ENCODE data around the gene HEG1.

The HEG1 gene

DNA sequence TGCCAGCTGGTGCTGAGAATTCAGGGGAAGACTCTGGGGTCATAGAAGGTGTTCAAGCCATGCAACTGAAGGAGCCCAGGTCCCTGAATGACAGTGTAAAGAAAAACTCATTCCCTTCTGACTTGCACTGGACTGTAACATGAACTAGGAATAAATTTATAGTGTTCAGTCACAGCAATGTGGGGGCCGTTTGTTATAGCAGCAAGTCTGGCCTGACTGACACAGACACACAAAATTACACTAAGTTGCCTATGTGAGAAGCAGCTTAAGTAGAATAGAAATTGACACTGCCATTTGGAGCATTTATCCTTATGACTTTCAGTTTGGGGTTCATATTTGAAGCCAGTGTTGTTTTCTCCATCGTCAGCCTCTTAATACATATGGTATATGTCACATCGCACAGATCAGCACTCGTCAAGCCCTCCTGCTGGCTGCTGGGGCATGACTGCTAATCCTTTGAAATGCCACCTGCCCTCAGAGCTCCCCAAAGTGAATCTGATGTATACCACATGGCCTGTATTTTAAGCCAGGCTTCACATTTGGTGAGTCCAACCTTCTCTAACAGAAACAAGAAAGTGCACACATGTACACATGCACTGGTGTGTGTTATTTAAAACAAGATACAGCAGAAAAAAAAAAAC, 17.1 kb upstream of the HEG1 start:
- DNase-seq = no peak

DNA sequence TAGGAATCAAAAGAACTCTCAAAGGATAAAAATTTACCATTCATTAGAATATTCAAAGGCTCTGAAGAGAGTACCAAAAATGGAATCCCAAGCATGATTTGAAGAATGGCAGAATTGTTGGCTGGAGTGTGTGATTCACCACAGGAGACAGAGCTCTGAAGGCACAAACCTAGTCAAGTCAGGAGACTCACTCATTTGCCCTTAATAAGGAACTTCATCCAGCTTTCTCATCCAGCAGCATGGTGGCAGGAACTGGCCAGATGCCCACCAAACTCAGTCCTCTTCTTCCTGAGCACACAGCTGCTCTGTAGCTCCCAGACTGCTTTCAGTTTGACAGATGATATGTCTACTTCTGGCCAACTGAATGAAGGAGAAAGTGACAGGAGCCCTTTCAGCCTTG, 16.5 kb upstream of the HEG1 start:
- intact Hi-C loops (cut with DNase I) = no loop called here
- peak in 1 of 10 donors; percentile 72 for DNase-seq

More for the DNA sequence above, 17.1 kb upstream of the HEG1 start:
- intact Hi-C loops (cut with DNase I) = no loop called here

DNA sequence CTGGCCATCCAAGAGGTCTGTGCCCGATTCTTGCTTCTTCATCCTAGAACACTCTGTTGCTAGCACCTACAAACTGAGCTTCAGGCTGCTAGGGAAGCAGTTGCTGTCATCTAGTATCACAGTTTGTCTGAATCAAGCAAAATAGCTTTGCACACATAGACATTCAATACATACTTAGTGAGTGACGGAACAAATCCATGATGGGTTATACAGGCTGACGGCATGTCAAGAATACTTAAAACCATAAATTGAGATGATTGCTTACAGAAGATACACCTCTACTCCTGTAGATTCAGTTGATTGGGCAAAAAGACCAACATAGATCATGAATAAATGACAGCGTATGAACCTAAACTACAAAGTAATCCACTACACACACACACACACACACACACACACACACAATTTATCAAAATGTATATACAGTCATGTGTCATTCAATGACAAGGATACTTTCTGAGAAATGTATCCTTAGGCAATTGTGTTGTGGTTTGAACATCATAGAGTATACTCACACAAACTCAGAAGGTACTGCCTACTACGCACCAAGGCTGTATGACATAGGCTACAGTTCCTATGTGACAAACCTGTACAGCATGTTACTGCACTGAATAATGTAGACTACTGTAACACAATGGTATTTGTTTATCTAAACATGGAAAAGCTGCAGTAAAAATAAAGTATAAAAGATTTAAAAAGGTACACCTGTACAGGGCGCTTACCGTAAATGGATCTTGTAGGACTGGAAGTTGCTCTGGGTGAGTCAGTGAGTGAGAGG, 14.4 kb upstream of the HEG1 start:
- no peak for DNase-seq

DNA sequence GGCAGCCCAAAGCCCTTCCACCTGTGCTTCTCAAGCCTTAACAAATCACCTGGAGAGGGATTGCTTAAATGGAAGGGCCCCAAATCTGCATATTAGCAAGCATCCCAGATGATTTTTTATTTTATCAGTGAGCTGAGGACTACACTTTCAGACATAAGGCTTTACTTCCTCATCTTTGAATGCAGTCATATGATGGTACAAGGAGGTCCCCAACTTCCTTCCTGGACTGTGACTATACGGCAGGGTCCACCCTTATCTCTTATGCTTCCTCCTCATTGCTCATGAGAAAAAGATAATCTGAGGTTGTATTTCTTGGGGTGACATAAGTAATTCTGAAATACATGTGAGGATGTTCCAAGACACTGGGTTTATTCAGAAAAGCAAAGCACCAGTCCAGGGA, 13.7 kb upstream of the HEG1 start:
- intact Hi-C loops (cut with DNase I) = no loop called here
- no peak for DNase-seq

More for the DNA sequence above, 14.4 kb upstream of the HEG1 start:
- intact Hi-C loops (cut with DNase I) = no loop called here

GRCh38 chr3:125068265-125068664, 12.5 kb upstream of the HEG1 start:
- no peak for DNase-seq
- intact Hi-C loops (cut with DNase I) = no loop called here

GRCh38 chr3:125067225-125067624, 11.4 kb upstream of the HEG1 start:
- intact Hi-C loops (cut with DNase I) = no loop called here

DNA sequence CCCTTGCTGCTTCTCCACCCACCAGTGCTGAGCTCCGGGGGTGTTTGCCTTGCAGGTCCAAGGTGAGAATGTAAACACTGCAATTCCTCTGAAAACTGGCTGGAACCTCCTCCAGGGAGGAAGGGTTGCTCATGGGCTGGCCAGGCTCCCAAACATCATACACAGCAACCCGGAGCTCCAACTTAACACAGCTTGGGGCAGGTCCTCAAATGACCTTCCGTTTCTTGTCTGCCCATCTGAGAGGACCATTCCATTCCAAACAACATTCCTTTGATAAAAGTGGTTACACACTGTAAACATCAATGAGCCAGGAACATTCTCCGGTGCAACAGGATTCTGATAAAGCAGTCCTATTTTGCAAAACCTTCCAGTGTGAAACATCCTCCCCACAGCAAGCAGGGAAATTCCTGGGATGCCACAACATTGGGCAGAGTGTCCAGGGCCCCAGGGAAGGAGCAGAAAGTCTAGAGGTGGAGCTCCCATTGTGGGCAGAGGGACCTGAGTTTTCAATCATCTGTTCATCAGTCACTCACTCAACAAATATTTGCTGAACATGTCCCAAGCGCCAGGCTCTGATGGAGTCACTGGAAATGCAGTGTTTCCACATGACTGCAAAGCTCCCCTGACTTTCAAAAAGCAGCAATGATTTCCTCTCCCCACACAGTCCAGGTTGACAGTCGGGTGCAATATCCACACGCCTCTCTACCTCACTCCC, 7.3 kb upstream of the HEG1 start:
- no peak for DNase-seq
- intact Hi-C loops (cut with DNase I) = no loop called here

More at GRCh38 chr3:125067225-125067624, 11.4 kb upstream of the HEG1 start:
- DNase-seq = no peak

DNA sequence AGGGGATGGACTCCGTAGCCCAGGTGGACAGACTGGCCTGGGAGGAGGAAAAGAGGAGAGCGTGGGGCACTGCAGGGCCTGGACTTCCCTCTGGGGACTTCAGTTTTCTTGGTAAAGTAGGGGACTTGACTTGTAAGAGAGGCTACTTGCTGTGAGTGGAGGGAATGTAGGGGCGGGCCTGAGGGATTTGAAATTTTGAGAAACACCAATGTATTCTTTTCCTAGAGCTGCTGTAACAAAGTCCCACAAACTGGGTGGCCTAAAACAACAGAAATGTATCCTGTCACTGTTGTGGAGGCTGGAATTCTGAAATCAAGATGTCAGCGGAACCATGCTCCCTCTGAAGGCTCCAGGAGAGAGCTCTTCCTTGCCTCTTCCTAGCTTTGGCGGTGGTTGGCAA, 5.8 kb upstream of the HEG1 start:
- intact Hi-C loops (cut with DNase I) = no loop called here

GRCh38 chr3:125061170-125061569, 5.4 kb upstream of the HEG1 start:
- DNase-seq = no peak
- intact Hi-C loops (cut with DNase I) = no loop called here

More for the DNA sequence above, 5.8 kb upstream of the HEG1 start:
- no peak for DNase-seq

DNA sequence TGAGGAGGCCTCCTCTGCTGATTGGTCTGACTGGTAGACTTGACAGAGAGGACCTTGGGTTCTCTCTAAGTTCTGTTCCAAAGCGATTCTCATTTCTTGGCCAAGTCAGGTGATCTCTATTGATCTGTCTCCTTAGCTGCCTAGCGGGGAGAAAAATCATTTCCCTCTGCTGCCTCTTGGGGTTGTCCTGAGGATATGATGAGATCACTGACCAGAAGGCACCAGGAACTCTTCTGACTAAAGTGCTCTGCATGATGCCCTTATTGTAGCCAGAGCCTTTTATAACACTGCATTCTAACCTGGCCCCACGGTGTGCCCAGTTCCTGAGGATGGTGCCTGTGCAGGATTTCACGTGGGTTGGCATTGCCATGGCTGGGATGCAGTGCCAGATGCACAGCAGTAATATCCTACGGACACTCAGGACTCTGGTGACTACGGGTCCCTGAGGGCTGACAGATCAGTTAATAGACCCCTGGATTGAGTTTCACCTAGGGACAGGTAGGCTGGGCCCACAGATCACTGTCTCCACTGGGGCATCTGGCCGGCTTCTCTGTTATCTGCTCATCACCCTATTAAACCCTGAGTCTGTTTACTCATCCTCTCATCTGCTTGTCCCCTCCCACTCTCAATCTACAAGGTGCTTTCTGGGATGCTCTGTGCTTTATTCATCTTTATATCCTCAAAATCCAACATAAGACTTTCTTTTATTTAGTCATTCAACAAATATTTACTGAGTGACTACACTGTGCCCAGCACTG, 3.9 kb upstream of the HEG1 start:
- no peak for DNase-seq
- intact Hi-C loops (cut with DNase I) = loop anchor here (5.0 to 10.0 kb wide), 3 partner anchors 62 to 315 kb away; partner anchors contain the start of gene ZNF148

DNA sequence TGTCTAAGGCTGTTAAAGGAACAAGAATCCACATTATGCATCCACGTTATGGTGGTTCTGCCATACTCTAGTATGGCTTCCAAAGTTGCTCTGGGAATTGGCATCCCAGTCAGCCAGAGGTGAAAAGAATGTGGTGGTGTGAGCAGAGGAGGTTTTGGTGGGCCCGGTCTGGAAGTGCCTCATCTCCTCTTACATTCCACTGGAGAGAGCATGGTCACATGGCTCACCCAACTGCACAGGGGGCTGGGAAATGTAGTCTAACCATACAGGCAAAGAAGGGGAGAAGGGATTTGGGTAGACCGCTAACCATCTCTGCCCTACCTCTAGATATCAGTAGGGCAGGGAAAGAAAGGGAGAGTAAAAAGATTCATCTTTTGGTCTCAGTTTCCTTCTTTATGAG, 3.2 kb upstream of the HEG1 start:
- no peak for DNase-seq
- intact Hi-C loops (cut with DNase I) = loop anchor here (5.0 to 10.0 kb wide), 3 partner anchors 62 to 316 kb away; partner anchors contain the start of gene ZNF148

GRCh38 chr3:125058529-125058928, 2.7 kb upstream of the HEG1 start:
- intact Hi-C loops (cut with DNase I) = loop anchor here (5.0 to 10.0 kb wide), 3 partner anchors 61 to 316 kb away; partner anchors contain the start of gene ZNF148

GRCh38 chr3:125057186-125057850, 1.5 kb upstream of the HEG1 start:
- intact Hi-C loops (cut with DNase I) = loop anchor here (5.0 to 10.0 kb wide), 3 partner anchors 60 to 317 kb away; partner anchors contain the start of gene ZNF148
- no peak for DNase-seq

More at GRCh38 chr3:125058529-125058928, 2.7 kb upstream of the HEG1 start:
- DNase-seq = no peak

DNA sequence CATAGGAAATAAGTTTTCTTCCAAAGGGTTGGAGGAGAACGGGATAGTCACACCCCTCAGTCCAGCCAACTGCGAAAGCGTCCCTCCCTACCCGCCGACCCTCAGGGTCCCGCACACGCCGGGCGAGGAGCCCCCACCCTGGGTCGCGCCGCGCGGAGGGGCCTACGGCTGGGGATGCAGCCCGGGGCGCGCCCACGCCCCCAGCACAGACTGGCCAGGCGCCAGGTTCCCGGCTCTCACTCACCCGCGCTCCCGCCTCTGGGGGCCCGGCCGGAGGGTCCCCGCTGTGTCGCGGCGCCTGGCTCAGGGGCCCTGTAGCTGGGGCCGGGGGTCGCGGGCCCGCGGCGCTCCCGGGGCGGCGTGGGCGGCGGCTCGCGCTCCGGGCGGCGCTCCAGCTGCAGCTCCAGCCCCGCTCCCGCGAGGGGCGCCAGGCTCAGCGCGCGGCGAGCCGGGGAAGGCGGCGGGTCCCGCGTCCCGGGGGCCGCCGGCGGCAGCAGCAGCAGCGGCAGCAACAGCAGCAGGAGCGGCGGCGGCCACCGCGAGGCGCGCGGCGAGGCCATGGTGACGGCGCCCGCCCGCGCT, 375 bp downstream of the HEG1 start:
- intact Hi-C loops (cut with DNase I) = loop anchor here (5.0 to 10.0 kb wide), 3 partner anchors 58 to 319 kb away; partner anchors contain the start of gene ZNF148

GRCh38 chr3:125054449-125055329, 1.1 kb downstream of the HEG1 start:
- DNase-seq = no peak
- intact Hi-C loops (cut with DNase I) = loop anchor here (5.0 to 10.0 kb wide), 3 partner anchors 57 to 320 kb away; partner anchors contain the start of gene ZNF148

More for the DNA sequence above, 375 bp downstream of the HEG1 start:
- DNase-seq = peak in 2 of 10 donors; percentile 15 to 83

DNA sequence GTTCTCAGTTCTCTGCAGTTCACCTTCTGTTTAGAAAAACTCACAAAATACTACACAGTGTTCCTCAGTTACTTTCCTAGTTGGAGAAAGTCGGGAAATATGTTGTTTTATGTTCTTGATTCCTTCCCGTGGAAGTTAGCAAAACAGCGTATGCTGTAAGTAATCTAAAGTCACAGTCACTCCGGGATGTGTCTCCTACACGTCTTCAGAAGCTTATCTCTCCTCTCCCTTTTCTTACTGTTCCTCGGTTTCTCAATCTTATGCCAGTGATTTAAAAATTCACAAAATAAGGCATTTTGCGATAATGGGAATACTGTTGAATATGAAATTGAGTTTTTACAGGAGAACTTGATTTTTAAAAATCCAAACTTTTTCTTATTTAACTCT, 1.7 kb downstream of the HEG1 start:
- DNase-seq = no peak
- intact Hi-C loops (cut with DNase I) = loop anchor here (10.0 kb wide), 2 partner anchors 91 to 321 kb away; partner anchors contain the start of gene ZNF148

DNA sequence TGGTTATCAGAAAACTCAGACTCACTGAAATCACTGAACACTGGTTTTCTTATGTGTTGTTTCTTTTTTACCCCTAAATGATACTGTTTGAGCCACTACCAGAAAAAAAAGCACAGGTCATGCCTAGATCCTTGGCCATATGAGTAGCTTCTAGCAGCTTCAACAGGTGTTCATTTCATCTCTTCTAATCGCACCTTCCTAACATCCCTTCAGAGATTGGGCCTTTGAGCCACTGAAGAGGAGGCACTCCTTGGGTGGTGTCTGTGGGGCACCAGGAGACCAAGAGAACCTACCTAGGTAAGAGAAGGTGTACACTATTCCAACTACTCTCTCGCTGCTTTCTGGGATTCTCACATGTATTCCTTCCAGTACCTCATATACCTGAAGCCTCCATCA, 2.5 kb downstream of the HEG1 start:
- no peak for DNase-seq
- intact Hi-C loops (cut with DNase I) = loop anchor here (10.0 kb wide), 2 partner anchors 91 to 321 kb away; partner anchors contain the start of gene ZNF148
